IMR-90 (cell line): Measurements from ENCODE around the gene CDC42EP5. TPM values are rescaled to one million over a fixed set of nuclear protein-coding genes. Genes with fewer than 3 reads are reported as not detected.
"Not testable (repeated sequence)": the region's sequence is repeated elsewhere in the genome, so short reads cannot be mapped to it uniquely, and the experiment has no call there.

Experiments used
- ATAC-seq: fragments of 200-7000 bp; cut with Tn5 transposase; 2 replicates; pipeline ENCODE4 v1.9.1; 2020; ENCODE audit warnings: low read depth, mild to moderate bottlenecking, moderate library complexity
- BruUV-seq: library from RNA; stranded (reverse); fragments of 400-500 nt; replicated peaks from 2 replicates; lab custom pipeline; 2021; lab: Mats Ljungman, UMichigan
- CTCF ChIA-PET: fragments of 300-600 bp; formaldehyde crosslinking; extraction: SDS; loops from one replicate; lab custom pipeline; 2021; ENCODE audit warnings: antibody characterized with exemption; lab: Yijun Ruan, JAX
- POLR2A ChIA-PET: fragments of 300-600 bp; sonication (Branson Sonifier 250); formaldehyde crosslinking; loops from one replicate; lab custom pipeline; 2022; ENCODE audit warnings: antibody characterized with exemption; ENCODE audit not compliant: unreplicated experiment; lab: Charles Lee
- DNase-seq: peaks from one replicate; pipeline ENCODE4 v3.0.0; 2013
- H2AFZ ChIP-seq: replicated peaks from 2 replicates; pipeline ENCODE3; 2013; ENCODE audit warnings: low read length, mild to moderate bottlenecking; ENCODE audit not compliant: poor library complexity
- H2AK5ac ChIP-seq: 2 replicates; pipeline ENCODE4 v1.6.1; 2013; ENCODE audit warnings: low read depth, low read length, inconsistent platforms
- H2AK9ac ChIP-seq: replicated peaks from 2 replicates; pipeline ENCODE3; 2013; ENCODE audit warnings: mild to moderate bottlenecking, low read depth, low read length, moderate library complexity; ENCODE audit not compliant: poor library complexity
- H2BK120ac ChIP-seq: 2 replicates; pipeline ENCODE4 v1.6.1; 2013; ENCODE audit warnings: low read depth, low read length, inconsistent platforms
- H2BK15ac ChIP-seq: 3 replicates; pipeline ENCODE4 v1.6.1; 2013; ENCODE audit warnings: low read depth, low read length, inconsistent platforms
- H2BK20ac ChIP-seq: 2 replicates; pipeline ENCODE4 v1.6.1; 2013; ENCODE audit warnings: low read depth, mild to moderate bottlenecking, inconsistent platforms, low read length, moderate library complexity
- H2BK5ac ChIP-seq: 2 replicates; pipeline ENCODE4 v1.6.1; 2013; ENCODE audit warnings: mild to moderate bottlenecking, low read depth, low read length, inconsistent platforms; ENCODE audit not compliant: poor library complexity, severe bottlenecking
- H3K14ac ChIP-seq: replicated peaks from 2 replicates; pipeline ENCODE4 v1.6.1; 2013; ENCODE audit warnings: low read depth, low read length, inconsistent platforms
- H3K18ac ChIP-seq: 2 replicates; pipeline ENCODE4 v1.6.1; 2013; ENCODE audit warnings: low read depth, low read length, control low read depth
- H3K23ac ChIP-seq: 2 replicates; pipeline ENCODE4 v1.6.1; 2013; ENCODE audit warnings: low read depth, low read length, inconsistent platforms
- H3K27ac ChIP-seq: 2 replicates; pipeline ENCODE4 v1.5.1; 2013; ENCODE audit warnings: mild to moderate bottlenecking, control low read depth, low read length; ENCODE audit not compliant: insufficient read depth
- H3K27me3 ChIP-seq: 2 replicates; pipeline ENCODE4 v1.6.1; 2013; ENCODE audit warnings: low read length; ENCODE audit not compliant: control insufficient read depth, insufficient read depth
- H3K36me3 ChIP-seq: 2 replicates; pipeline ENCODE4 v1.6.1; 2013; ENCODE audit warnings: low read length, mixed read lengths; ENCODE audit not compliant: control insufficient read depth, insufficient read depth
- H3K4ac ChIP-seq: 2 replicates; pipeline ENCODE4 v1.6.1; 2013; ENCODE audit warnings: low read depth, low read length, inconsistent platforms
- H3K4me1 ChIP-seq: 2 replicates; pipeline ENCODE4 v1.6.1; 2013; ENCODE audit warnings: low read length, mixed read lengths; ENCODE audit not compliant: control insufficient read depth, insufficient read depth
- H3K4me2 ChIP-seq: 2 replicates; pipeline ENCODE4 v1.6.1; 2013; ENCODE audit warnings: low read depth, mild to moderate bottlenecking, control low read depth, low read length, moderate library complexity
- H3K4me3 ChIP-seq: 2 replicates; pipeline ENCODE4 v1.5.1; 2013; ENCODE audit warnings: low read depth, mild to moderate bottlenecking, control low read depth, low read length, moderate library complexity; ENCODE audit not compliant: insufficient read depth
- H3K56ac ChIP-seq: 2 replicates; pipeline ENCODE4 v1.6.1; 2013; ENCODE audit warnings: low read length, inconsistent platforms; ENCODE audit not compliant: insufficient read depth; ENCODE audit errors: extremely low read depth
- H3K79me1 ChIP-seq, 2 experiments: 2 replicates each; pipeline ENCODE4 v1.6.1; 2013; ENCODE audit warnings: low read length in 2 of 2, inconsistent platforms in 1 of 2, low read depth in 1 of 2
- H3K9ac ChIP-seq: 2 replicates; pipeline ENCODE4 v1.6.1; 2013; ENCODE audit warnings: low read depth, low read length, control low read depth
- H3K9me1 ChIP-seq: 2 replicates; pipeline ENCODE4 v1.6.1; 2013; ENCODE audit warnings: low read length, inconsistent platforms; ENCODE audit not compliant: insufficient read depth
- H3K9me3 ChIP-seq: 2 replicates; pipeline ENCODE4 v1.6.1; 2013; ENCODE audit warnings: low read length; ENCODE audit not compliant: control insufficient read depth, insufficient read depth
- H4K20me1 ChIP-seq: 2 replicates; pipeline ENCODE4 v1.6.1; 2013; ENCODE audit warnings: low read length, inconsistent platforms; ENCODE audit not compliant: insufficient read depth
- H4K5ac ChIP-seq: 2 replicates; pipeline ENCODE4 v1.6.1; 2013; ENCODE audit warnings: mild to moderate bottlenecking, low read depth, low read length, control low read depth
- H4K8ac ChIP-seq, 2 experiments: 2 replicates each; pipeline ENCODE4 v1.6.1; 2013; ENCODE audit warnings: low read depth in 2 of 2, low read length in 2 of 2, control low read depth in 1 of 2, inconsistent platforms in 1 of 2
- H4K91ac ChIP-seq: 2 replicates; pipeline ENCODE4 v1.6.1; 2013; ENCODE audit warnings: low read depth, low read length, inconsistent platforms; ENCODE audit not compliant: insufficient read depth
- whole genome bisulfite sequencing, 2 experiments: methylation state at CpG; one replicate each; pipeline versions ENCODE4 v1.1.5 to v1.1.7; 2013; ENCODE audit warnings: missing lambda C conversion rate in 2 of 2; ENCODE audit not compliant: insufficient read length in 1 of 2; ENCODE audit errors: extremely low coverage in 2 of 2; 5-methylcytosine and 5-hydroxymethylcytosine counted together
- dilution Hi-C: fragments of 300-500 bp; cut with HindIII; formaldehyde crosslinking; loops from one replicate; pipeline ENCODE4 v1.14.3; 2018; ENCODE audit warnings: low sequenced_read_pairs; ENCODE audit not compliant: unreplicated experiment
- in situ Hi-C: fragments of 300-500 bp; cut with MboI; formaldehyde crosslinking; loops from 3 replicates; pipeline ENCODE4 v1.14.3; 2019; ENCODE audit warnings: low sequenced_read_pairs, inconsistent platforms, mixed read lengths
- intact Hi-C: fragments of 100-400 bp; cut with micrococcal nuclease; formaldehyde crosslinking; loops from 2 replicates; pipeline ENCODE4 v1.10.0; 2022
- polyA plus RNA-seq, 3 experiments: library from polyadenylated mRNA; depleted of rRNA; stranded (reverse); fragments of >200 nt; gene quantifications; 2 replicates each; pipeline ENCODE4 v1.2.3, GENCODE V29; 2012; ENCODE audit warnings: low replicate concordance in 1 of 3
- total RNA-seq: library from RNA; depleted of rRNA; stranded (reverse); fragments of >200 nt; gene quantifications from 2 replicates; pipeline ENCODE4 v1.2.3, GENCODE V29; 2012
- TF ChIP-seq, protein P1 (sequence below): fragments of 150-350 bp; IDR thresholded peaks from 2 replicates; pipeline ENCODE4 v1.6.1; 2016; ENCODE audit warnings: low read depth, mild to moderate bottlenecking, low read length, moderate library complexity, borderline replicate concordance

The CDC42EP5 gene
- total and polyA plus RNA-seq, 2 of the 4 experiments (the other 2 are of a cell fraction) = 7.2 to 25.3 TPM

DNA sequence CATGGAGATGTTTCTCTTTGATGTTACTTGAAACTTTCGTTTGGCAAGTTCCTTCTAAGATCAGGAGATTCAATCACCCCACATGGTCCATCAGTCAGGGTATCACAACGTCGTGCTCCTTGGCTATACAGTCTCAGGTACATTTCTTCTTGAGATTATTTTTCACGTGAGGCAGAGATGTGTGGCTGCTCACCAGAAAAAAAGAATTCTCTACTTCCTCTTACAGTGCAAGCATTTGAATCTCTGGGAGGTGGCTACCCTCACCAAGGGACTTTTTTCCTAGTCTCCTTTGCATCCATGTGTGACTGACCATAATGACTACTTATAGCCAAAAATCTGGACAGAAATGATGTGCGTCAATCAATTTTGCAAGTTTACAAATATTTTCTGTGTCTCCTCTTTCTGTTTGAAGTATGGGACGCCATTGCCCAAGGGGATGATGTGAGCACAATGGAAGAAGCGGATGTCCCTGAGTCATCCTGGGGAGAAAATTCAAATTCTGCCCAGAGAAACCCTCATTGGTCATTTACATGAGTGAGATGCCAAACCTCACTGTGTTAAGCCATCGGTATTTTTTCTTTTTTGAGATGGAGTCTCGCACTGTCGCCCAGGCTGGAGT lies 21.0 kb upstream of the CDC42EP5 start:
- Histone ChIP-seq H4K20me1 (no peaks in the 10 kb centered on the region), H4K5ac (no peak overlapping the region), H3K4me2 (no peak overlapping the region), H3K36me3 (no peaks in the 10 kb centered on the region), H3K9me1 (no peaks in the 10 kb centered on the region; the same call in 1 of the 2 replicates), H2AFZ (no peak overlapping the region), H3K27ac (no peak overlapping the region), H3K4me1 (no peaks in the 10 kb centered on the region), H2BK15ac (no peak overlapping the region), H4K91ac (no peak overlapping the region), H3K79me1 (no peaks in the 10 kb centered on the region), H3K27me3 (no peaks in the 10 kb centered on the region), H2BK5ac (no peak overlapping the region), H3K4me3 (no peak overlapping the region), H3K56ac (no peak overlapping the region), H3K9ac (no peak overlapping the region), H3K23ac (no peak overlapping the region), H3K18ac (no peak overlapping the region), H2AK5ac (no peak overlapping the region), H2BK120ac (no peak overlapping the region), H3K9me3 (no peaks in the 10 kb centered on the region), H2AK9ac (no peak overlapping the region), H2BK20ac (no peak overlapping the region), H3K14ac (no peak overlapping the region), H3K4ac (no peak overlapping the region), H4K8ac (no peak overlapping the region)
- ChIA-PET CTCF (no interaction called here), POLR2A (no interaction called here)
- dilution Hi-C loops (no loop called here), in situ Hi-C loops (no loop called here), intact Hi-C loops (no loop called here)
- no TSS peak for BruUV-seq
- WGBS, 2 experiments = 78% methylated on average over 2 of the region's 10 CpGs; no CpG with 5 or more reads in 1 of the 2 experiments
- no peak for ATAC-seq
- DNase-seq = no peak
- TF ChIP-seq, protein P1, sequence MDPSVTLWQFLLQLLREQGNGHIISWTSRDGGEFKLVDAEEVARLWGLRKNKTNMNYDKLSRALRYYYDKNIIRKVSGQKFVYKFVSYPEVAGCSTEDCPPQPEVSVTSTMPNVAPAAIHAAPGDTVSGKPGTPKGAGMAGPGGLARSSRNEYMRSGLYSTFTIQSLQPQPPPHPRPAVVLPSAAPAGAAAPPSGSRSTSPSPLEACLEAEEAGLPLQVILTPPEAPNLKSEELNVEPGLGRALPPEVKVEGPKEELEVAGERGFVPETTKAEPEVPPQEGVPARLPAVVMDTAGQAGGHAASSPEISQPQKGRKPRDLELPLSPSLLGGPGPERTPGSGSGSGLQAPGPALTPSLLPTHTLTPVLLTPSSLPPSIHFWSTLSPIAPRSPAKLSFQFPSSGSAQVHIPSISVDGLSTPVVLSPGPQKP = no peak

DNA sequence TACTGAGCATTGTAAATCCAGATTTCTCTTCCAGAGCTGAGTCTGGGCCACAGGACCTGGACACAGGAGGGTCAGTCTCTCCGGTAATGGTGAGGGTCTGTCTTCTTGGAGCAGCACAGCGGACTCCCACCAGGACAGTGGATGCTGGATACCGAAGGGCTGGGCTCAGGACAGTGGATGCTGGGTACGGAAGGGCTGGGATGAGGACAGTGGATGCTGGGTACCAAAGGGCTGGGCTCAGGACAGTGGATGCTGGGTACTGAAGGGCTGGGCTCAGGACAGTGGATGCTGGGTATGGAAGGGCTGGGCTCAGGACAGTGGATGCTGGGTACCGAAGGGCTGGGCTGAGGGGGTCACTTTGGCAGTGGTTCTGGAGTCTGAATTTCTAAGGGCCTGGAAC lies 20.0 kb upstream of the CDC42EP5 start:
- 68% methylated on average over 4 of the region's 5 CpGs; no CpG with 5 or more reads in 1 of the 2 experiments for WGBS, 2 experiments
- in situ Hi-C loops = not testable (repeated sequence)

More for the DNA sequence above, 20.0 kb upstream of the CDC42EP5 start:
- H3K79me1 ChIP-seq, POLR2A ChIA-PET, H3K27me3 ChIP-seq, DNase-seq, H3K9me3 ChIP-seq, H3K14ac ChIP-seq, H4K8ac ChIP-seq, H3K4me1 ChIP-seq, H2AFZ ChIP-seq, H3K9ac ChIP-seq, H3K9me1 ChIP-seq, dilution Hi-C loops, H3K4me2 ChIP-seq, H3K36me3 ChIP-seq, H3K18ac ChIP-seq, H2AK9ac ChIP-seq, CTCF ChIA-PET, H4K5ac ChIP-seq, H2BK120ac ChIP-seq, intact Hi-C loops, ATAC-seq, H2BK15ac ChIP-seq, H4K91ac ChIP-seq, H2BK5ac ChIP-seq, BruUV-seq, H3K4ac ChIP-seq, H2AK5ac ChIP-seq, H3K23ac ChIP-seq, H3K4me3 ChIP-seq, H2BK20ac ChIP-seq, H3K27ac ChIP-seq, H4K20me1 ChIP-seq, H3K56ac ChIP-seq: not testable (repeated sequence)
